Measurements from ENCODE around the gene SYNDIG1. TPM values are rescaled to one million over a fixed set of nuclear protein-coding genes. Genes with fewer than 3 reads are reported as not detected.

SYNDIG1 gene
- total RNA-seq, 1 experiment from 2014 or later = 5.4 TPM

GRCh38 chr20:24579475-24579874, 110.0 kb downstream of the SYNDIG1 start:
- no peaks in the 10 kb centered on the region for H3K79me2 ChIP-seq (ENCODE audit: insufficient read depth, low read length)
- no peaks in the 10 kb centered on the region for H3K4me1 ChIP-seq (ENCODE audit: insufficient read depth, low read length)
- no peak for DNase-seq
- no peak overlapping the region for H2BK5ac ChIP-seq (ENCODE audit: insufficient read length, low read length)
- no peaks in the 10 kb centered on the region for H3K27me3 Mint-ChIP-seq (ENCODE audit: low read depth)
- H3K36me3 Mint-ChIP-seq (ENCODE audit: insufficient read depth in 1 of 3, low read depth in 3 of 3) = peaks cover 0 to 2% (median 0%) of the 10 kb centered on the region in 3 experiments; a peak in 1 of 7 replicates
- no peak overlapping the region for H3K4me2 ChIP-seq (ENCODE audit: insufficient read depth, insufficient read length, low read length)
- H3K14ac ChIP-seq (ENCODE audit: insufficient read depth, low read length) = no peak overlapping the region
- H3K4ac ChIP-seq (ENCODE audit: low read depth, low read length) = no peak overlapping the region
- H2BK20ac ChIP-seq (ENCODE audit: low read depth, low read length, poor library complexity, severe bottlenecking) = no peak overlapping the region
- no peak overlapping the region for H3K56ac ChIP-seq (ENCODE audit: insufficient read length, low read depth, low read length)
- no peak overlapping the region for H2BK12ac ChIP-seq (ENCODE audit: insufficient read length, low read depth, low read length)
- TF ChIP-seq CTCF (conservative IDR thresholded peaks at IDR 0.05) = no peak
- H3K23ac ChIP-seq (ENCODE audit: insufficient read length, low read depth, low read length) = no peak overlapping the region
- H3K4me3 Mint-ChIP-seq = no peak overlapping the region
- no peak overlapping the region for H3T11ph ChIP-seq (ENCODE audit: low read length)
- peaks cover 7% of the 10 kb centered on the region in 2 experiments for H3K4me1 Mint-ChIP-seq
- no peaks in the 10 kb centered on the region for H3K9me3 Mint-ChIP-seq
- no peaks in the 10 kb centered on the region for H3K27me3 ChIP-seq (ENCODE audit: insufficient read depth, low read length)
- H3K9me3 ChIP-seq (ENCODE audit: control insufficient read depth, low read depth, low read length) = no peaks in the 10 kb centered on the region
- H3K79me1 ChIP-seq (ENCODE audit: insufficient read depth, low read depth, low read length, poor library complexity, severe bottlenecking) = no peaks in the 10 kb centered on the region
- H2AFZ ChIP-seq (ENCODE audit: low read length) = no peak overlapping the region
- no peaks in the 10 kb centered on the region for H3K23me2 ChIP-seq (ENCODE audit: insufficient read length, low read depth, low read length, poor library complexity, severe bottlenecking)
- H3K9ac ChIP-seq (ENCODE audit: extremely low read depth, insufficient read length, low read length) = no peak overlapping the region
- peaks cover 4% of the 10 kb centered on the region for H4K20me1 ChIP-seq (ENCODE audit: control insufficient read depth, insufficient read depth, insufficient read length)
- H3K27ac Mint-ChIP-seq = no peak overlapping the region
- H4K91ac ChIP-seq (ENCODE audit: insufficient read length, low read depth, low read length) = no peak overlapping the region
- no CpG with 5 or more reads among the region's 10 CpGs for WGBS (ENCODE audit: extremely low coverage, insufficient read length, low lambda C conversion rate)
- H3K18ac ChIP-seq (ENCODE audit: insufficient read length, low read depth, low read length) = no peak overlapping the region
- no peak overlapping the region for H2BK120ac ChIP-seq (ENCODE audit: low read depth, low read length, poor library complexity, severe bottlenecking)
- H2BK15ac ChIP-seq (ENCODE audit: low read depth, low read length) = no peak overlapping the region
- no peak overlapping the region for H4K5ac ChIP-seq (ENCODE audit: insufficient read length, low read depth, low read length)
- no peak overlapping the region for H3K27ac ChIP-seq (ENCODE audit: insufficient read length, low read depth, low read length)
- no peak overlapping the region for H4K8ac ChIP-seq (replicated peaks; ENCODE audit: insufficient read length, low read depth, low read length)
- no peak overlapping the region for H2AK5ac ChIP-seq (ENCODE audit: insufficient read length, low read length)
